ENCODE results near the gene RFNG. TPM values are rescaled to one million over a fixed set of nuclear protein-coding genes. Genes with fewer than 3 reads are reported as not detected.
A peak's percentile ranks its signal among the peaks of the same experiment; 100 is the strongest.

The RFNG gene
- polyA plus RNA-seq, 1 experiment: 23.7 TPM

DNA sequence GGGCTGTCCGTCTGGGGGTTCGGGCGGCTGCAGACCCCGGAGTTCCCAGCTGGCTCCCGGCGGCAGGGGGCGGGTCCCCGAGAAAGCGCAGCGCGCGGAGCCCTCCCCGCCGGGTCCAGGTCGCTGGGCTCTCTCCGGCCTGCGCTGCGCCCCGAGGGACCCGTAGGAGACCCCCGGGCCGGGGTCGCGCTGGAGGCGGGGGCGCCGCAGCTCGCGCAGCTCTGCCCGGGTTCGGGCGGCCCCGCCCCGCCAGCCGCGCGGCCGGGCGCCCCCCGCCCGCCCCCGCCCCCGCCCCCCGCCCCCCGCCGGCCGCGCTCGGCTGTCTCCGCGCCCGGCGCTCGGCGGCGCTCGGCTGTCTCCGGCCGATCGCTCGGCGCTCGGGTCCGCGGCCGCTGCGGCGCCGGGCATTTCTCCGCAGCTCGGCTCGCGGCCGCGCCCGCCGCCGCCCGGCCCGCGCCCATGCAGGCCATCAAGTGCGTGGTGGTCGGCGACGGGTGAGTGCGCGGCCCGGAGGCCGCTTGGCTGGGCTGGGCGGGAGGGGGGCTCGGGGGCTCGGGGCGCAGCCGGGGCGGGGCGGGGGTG is 20.2 kb downstream of the RFNG start, which contains the start of gene RAC3:
RAC3 (plus strand) TSS at position 376 of the 582 bp plus-strand sequence; CDS start at position 460, 84 bp downstream.
- Histone ChIP-seq H3K27me3 (ENCODE audit: control insufficient read depth, insufficient read depth, low read length) (no peaks in the 10 kb centered on the region), H3K4me3 (ENCODE audit: low read depth, low read length) (peak within 1 kb of the TSS; percentile 47), H3K36me3 (ENCODE audit: control insufficient read depth, insufficient read depth, low read length) (peaks cover 4% of the 10 kb centered on the region)
- ChIA-PET CTCF (interaction anchor here (0.6 to 4.8 kb wide), 13 partner anchors 11 to 313 kb away, joined by 3 to 101 read pairs (median 6); partner anchors contain the start of genes CENPX, GPS1, NOTUM and RFNG), POLR2A (no interaction called here)
- DNase-seq (ENCODE audit: low read depth): no peak
- no peak for TF ChIP-seq CTCF (IDR thresholded peaks at IDR 0.05; ENCODE audit: insufficient read depth, low read depth, low read length)

DNA sequence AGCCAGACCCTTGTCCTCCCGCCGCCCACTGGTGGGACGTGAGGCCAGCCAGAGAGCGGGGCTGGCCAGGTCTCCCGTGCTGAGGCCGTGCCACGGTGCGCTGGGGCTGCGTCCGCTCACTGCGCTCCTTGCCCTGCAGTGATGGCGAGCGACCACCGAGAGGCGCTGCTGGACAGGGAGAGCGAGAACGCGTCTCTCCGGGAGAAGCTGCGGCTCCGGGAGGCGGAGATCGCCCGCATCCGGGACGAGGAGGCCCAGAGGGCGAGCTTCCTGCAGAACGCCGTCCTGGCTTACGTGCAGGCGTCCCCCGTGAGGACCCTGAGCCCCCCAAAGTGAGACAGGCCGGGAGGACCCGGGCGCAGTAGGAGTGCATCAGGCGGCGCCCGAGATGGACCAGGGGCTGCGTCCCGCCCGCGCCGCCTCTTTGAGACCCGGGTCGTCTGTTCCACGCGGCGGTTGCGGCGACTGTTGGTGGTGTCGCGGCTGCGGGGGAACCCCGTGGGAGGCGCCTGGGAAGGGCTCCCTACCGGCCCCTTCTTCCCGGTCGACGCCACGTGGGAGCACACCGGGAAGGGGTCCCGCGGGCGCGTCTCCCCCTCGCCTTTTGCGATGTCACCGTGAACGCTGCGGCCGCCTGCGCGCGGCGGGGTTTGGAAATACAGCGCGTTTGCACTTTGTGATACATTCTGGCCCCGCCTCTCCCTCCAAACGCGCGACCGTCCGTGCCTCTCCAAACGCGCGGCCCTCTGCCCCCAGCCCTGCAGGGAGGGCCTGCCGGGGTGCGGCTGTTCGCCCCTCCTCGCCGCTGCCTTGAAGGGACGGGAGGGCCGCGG is 20.9 kb downstream of the RFNG start:
- no peak for DNase-seq (ENCODE audit: low read depth)
- Histone ChIP-seq H3K4me3 (ENCODE audit: low read depth, low read length) (peak overlapping the region; percentile 47), H3K36me3 (ENCODE audit: control insufficient read depth, insufficient read depth, low read length) (peaks cover 4% of the 10 kb centered on the region), H3K27me3 (ENCODE audit: control insufficient read depth, insufficient read depth, low read length) (no peaks in the 10 kb centered on the region)
- ChIA-PET CTCF (interaction anchor here (0.6 to 4.8 kb wide), 50 partner anchors 8 to 522 kb away, joined by 3 to 101 read pairs (median 4); partner anchors contain the start of genes CENPX, GPS1, NOTUM and RFNG), POLR2A (interaction anchor here (0.6 to 0.9 kb wide), 2 partner anchors 135 to 199 kb away, joined by 4 read pairs; partner anchors contain the start of gene SLC16A3)
- peak; percentile 91 for TF ChIP-seq CTCF (IDR thresholded peaks at IDR 0.05; ENCODE audit: insufficient read depth, low read depth, low read length)

DNA sequence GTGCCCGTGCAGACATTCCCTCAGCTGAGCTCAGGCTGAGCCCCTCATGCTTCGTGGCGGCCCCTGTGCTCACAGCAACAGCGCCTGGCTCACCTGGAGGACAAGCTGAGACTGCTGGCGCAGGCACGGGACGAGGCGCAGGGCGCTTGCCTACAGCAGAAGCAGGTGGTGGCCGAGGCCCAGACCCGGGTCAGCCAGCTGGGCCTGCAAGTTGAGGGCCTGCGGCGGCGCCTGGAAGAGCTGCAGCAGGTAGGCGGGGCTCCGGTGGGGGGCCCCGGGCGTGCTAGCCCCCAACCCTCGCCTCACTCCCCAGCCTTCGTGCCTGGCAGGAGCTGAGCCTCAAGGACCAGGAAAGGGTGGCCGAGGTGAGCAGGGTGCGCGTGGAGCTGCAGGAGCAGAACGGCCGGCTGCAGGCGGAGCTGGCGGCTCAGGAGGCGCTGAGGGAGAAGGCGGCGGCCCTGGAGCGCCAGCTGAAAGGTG is 21.6 kb downstream of the RFNG start:
- POLR2A ChIA-PET: interaction anchor here (0.6 to 0.9 kb wide), 2 partner anchors 135 to 199 kb away, joined by 4 read pairs; partner anchors contain the start of gene SLC16A3
- CTCF ChIA-PET: interaction anchor here (0.5 to 4.8 kb wide), 37 partner anchors 9 to 387 kb away, joined by 3 to 101 read pairs (median 6); partner anchors contain the start of genes CENPX, GPS1, NOTUM and RFNG

GRCh38 chr17:82029391-82029790 is 22.2 kb downstream of the RFNG start:
- no peak for TF ChIP-seq CTCF (IDR thresholded peaks at IDR 0.05; ENCODE audit: insufficient read depth, low read depth, low read length)
- H3K4me3 ChIP-seq (ENCODE audit: low read depth, low read length): no peak overlapping the region
- CTCF ChIA-PET: interaction anchor here (0.6 to 4.8 kb wide), 13 partner anchors 8 to 213 kb away, joined by 3 to 101 read pairs (median 7); partner anchors contain the start of genes CENPX, DCXR, GPS1 and NOTUM
- POLR2A ChIA-PET: no interaction called here
- DNase-seq (ENCODE audit: low read depth): no peak
- H3K27me3 ChIP-seq (ENCODE audit: control insufficient read depth, insufficient read depth, low read length): no peaks in the 10 kb centered on the region
- H3K36me3 ChIP-seq (ENCODE audit: control insufficient read depth, insufficient read depth, low read length): peaks cover 4% of the 10 kb centered on the region

More for the DNA sequence above, 21.6 kb downstream of the RFNG start:
- no peak for TF ChIP-seq CTCF (IDR thresholded peaks at IDR 0.05; ENCODE audit: insufficient read depth, low read depth, low read length)
- Histone ChIP-seq H3K4me3 (ENCODE audit: low read depth, low read length) (no peak overlapping the region), H3K27me3 (ENCODE audit: control insufficient read depth, insufficient read depth, low read length) (no peaks in the 10 kb centered on the region), H3K36me3 (ENCODE audit: control insufficient read depth, insufficient read depth, low read length) (peaks cover 4% of the 10 kb centered on the region)
- DNase-seq (ENCODE audit: low read depth): no peak

Measured in BJ (cell line).